Lung (tissue), 12 donors: ENCODE results near the gene AKAP6. TPM values are rescaled to one million over a fixed set of nuclear protein-coding genes. Genes with fewer than 3 reads are reported as not detected.

Experiments
- ATAC-seq: fragments of 200-7000 bp; cut with Tn5 transposase; one replicate; pipeline ENCODE4 v1.9.1; 2020; ENCODE audit warnings: moderate number of reproducible peaks; ENCODE audit not compliant: insufficient read depth, low FRiP score
- DNase-seq, 3 donors: peaks; one replicate each; pipeline ENCODE4 v3.0.0-alpha.2; 2013 to 2017
- H3K27ac ChIP-seq, 2 donors: one replicate each; pipeline ENCODE4 v1.5.1; 2013; ENCODE audit warnings: mild to moderate bottlenecking in 2 of 2, moderate library complexity in 2 of 2, control low read depth in 1 of 2, inconsistent platforms in 1 of 2, low read depth in 1 of 2, low read length in 1 of 2
- H3K27me3 ChIP-seq, 3 donors: one replicate each; pipeline ENCODE4 v1.5.1; 2013; ENCODE audit warnings: low read length in 2 of 3; ENCODE audit not compliant: control insufficient read depth in 3 of 3, insufficient read depth in 3 of 3
- H3K36me3 ChIP-seq, 4 donors: one replicate each; pipeline ENCODE4 v1.5.1; 2013; ENCODE audit warnings: low read length in 4 of 4, mild to moderate bottlenecking in 1 of 4, moderate library complexity in 1 of 4; ENCODE audit not compliant: control insufficient read depth in 4 of 4, insufficient read depth in 4 of 4
- H3K4me1 ChIP-seq, 5 donors: one replicate each; pipeline ENCODE4 v1.5.1; 2013; ENCODE audit warnings: low read length in 5 of 5, mild to moderate bottlenecking in 2 of 5, moderate library complexity in 1 of 5; ENCODE audit not compliant: control insufficient read depth in 5 of 5, insufficient read depth in 5 of 5
- H3K4me3 ChIP-seq: one replicate; pipeline ENCODE4 v1.5.1; 2013; ENCODE audit warnings: mild to moderate bottlenecking, control low read depth, moderate library complexity
- H3K9ac ChIP-seq, 2 donors: one replicate each; pipeline ENCODE4 v1.5.1; 2013; ENCODE audit warnings: low read length in 2 of 2, control low read depth in 1 of 2; ENCODE audit not compliant: insufficient read depth in 1 of 2
- H3K9me3 ChIP-seq, 4 donors: one replicate each; pipeline ENCODE4 v1.5.1; 2013; ENCODE audit warnings: low read length in 3 of 4, mild to moderate bottlenecking in 1 of 4, moderate library complexity in 1 of 4; ENCODE audit not compliant: control insufficient read depth in 4 of 4, insufficient read depth in 3 of 4
- WGBS, 2 donors: extraction: QIAGEN DNeasy Blood & Tissue Kit; methylation state at CpG; one replicate each; pipeline ENCODE4 v1.1.7; 2013; 5-methylcytosine and 5-hydroxymethylcytosine counted together
- polyA plus RNA-seq, 2 donors: library from polyadenylated mRNA; stranded (reverse); fragments of 200-250 nt; gene quantifications; one replicate each; pipeline ENCODE4 v1.2.1, GENCODE V29; 2013
- total RNA-seq, 2 donors: library from RNA; depleted of rRNA in 1 of 2; stranded (reverse); fragments of >200 nt in 1 of 2; gene quantifications; one replicate each; pipeline ENCODE4 v1.2.1, GENCODE V29; 2014 to 2021
- TF ChIP-seq, protein P1 (sequence below): IDR thresholded peaks from 2 replicates; pipeline ENCODE4 v1.5.1; 2012; ENCODE audit warnings: mild to moderate bottlenecking; ENCODE audit errors: control extremely low read depth, extremely low read depth
- donor health status: control.
- donor health status: control.
- donor health status: Bipolar disorder and iron deficiency.
- donor health status: healthy.
- donor health status: DM: yes; HTN: yes; CAD: no.

The AKAP6 gene
- total and polyA plus RNA-seq, 4 donors, result 1.5 to 27.1 (median 7.7) TPM

- ATAC-seq (no peak), DNase-seq (no peak)
- Histone ChIP-seq H3K9ac (no peak overlapping the region), H3K4me1 (no peaks in the 10 kb centered on the region), H3K9me3 (no peaks in the 10 kb centered on the region), H3K27ac (no peak overlapping the region), H3K36me3 (no peaks in the 10 kb centered on the region), H3K4me3 (no peak overlapping the region), H3K27me3 (no peaks in the 10 kb centered on the region)
- 63 to 67% methylated on average over 1 of the region's 1 CpG for WGBS, 2 donors
- TF ChIP-seq, protein P1, sequence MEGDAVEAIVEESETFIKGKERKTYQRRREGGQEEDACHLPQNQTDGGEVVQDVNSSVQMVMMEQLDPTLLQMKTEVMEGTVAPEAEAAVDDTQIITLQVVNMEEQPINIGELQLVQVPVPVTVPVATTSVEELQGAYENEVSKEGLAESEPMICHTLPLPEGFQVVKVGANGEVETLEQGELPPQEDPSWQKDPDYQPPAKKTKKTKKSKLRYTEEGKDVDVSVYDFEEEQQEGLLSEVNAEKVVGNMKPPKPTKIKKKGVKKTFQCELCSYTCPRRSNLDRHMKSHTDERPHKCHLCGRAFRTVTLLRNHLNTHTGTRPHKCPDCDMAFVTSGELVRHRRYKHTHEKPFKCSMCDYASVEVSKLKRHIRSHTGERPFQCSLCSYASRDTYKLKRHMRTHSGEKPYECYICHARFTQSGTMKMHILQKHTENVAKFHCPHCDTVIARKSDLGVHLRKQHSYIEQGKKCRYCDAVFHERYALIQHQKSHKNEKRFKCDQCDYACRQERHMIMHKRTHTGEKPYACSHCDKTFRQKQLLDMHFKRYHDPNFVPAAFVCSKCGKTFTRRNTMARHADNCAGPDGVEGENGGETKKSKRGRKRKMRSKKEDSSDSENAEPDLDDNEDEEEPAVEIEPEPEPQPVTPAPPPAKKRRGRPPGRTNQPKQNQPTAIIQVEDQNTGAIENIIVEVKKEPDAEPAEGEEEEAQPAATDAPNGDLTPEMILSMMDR, result no peak
Observed at GRCh38 chr14:32379447-32379846, 50.3 kb downstream of the AKAP6 start.

GRCh38 chr14:32381869-32382268, 52.8 kb downstream of the AKAP6 start:
- TF ChIP-seq, protein P1, result no peak
- no peak for ATAC-seq

GRCh38 chr14:32382704-32383103, 53.6 kb downstream of the AKAP6 start:
- Histone ChIP-seq H3K27ac (no peak overlapping the region), H3K9ac (no peak overlapping the region), H3K27me3 (no peaks in the 10 kb centered on the region), H3K9me3 (no peaks in the 10 kb centered on the region), H3K36me3 (no peaks in the 10 kb centered on the region), H3K4me3 (no peak overlapping the region), H3K4me1 (no peaks in the 10 kb centered on the region)
- ATAC-seq, result no peak
- TF ChIP-seq, protein P1, result no peak
- WGBS, 2 donors, result 91 to 93% methylated on average over 1 of the region's 1 CpG
- DNase-seq, result peak in 1 of 3 donors; percentile 21

More at GRCh38 chr14:32381869-32382268, 52.8 kb downstream of the AKAP6 start:
- no peaks in the 10 kb centered on the region for H3K4me1 ChIP-seq
- H3K9me3 ChIP-seq, result no peaks in the 10 kb centered on the region
- no peaks in the 10 kb centered on the region for H3K36me3 ChIP-seq
- WGBS, 2 donors, result 84 to 90% methylated on average over 2 of the region's 2 CpGs
- H3K9ac ChIP-seq, result no peak overlapping the region
- no peak for DNase-seq
- H3K4me3 ChIP-seq, result no peak overlapping the region
- no peak overlapping the region for H3K27ac ChIP-seq
- H3K27me3 ChIP-seq, result no peaks in the 10 kb centered on the region

GRCh38 chr14:32383364-32384009, 54.4 kb downstream of the AKAP6 start:
- 92 to 93% methylated on average over 3 of the region's 3 CpGs for WGBS, 2 donors
- no peak for ATAC-seq

More at GRCh38 chr14:32383364-32384009, 54.4 kb downstream of the AKAP6 start:
- no peak for DNase-seq
- H3K4me1 ChIP-seq, result no peaks in the 10 kb centered on the region
- H3K9ac ChIP-seq, result no peak overlapping the region
- no peak overlapping the region for H3K4me3 ChIP-seq
- no peaks in the 10 kb centered on the region for H3K9me3 ChIP-seq
- no peaks in the 10 kb centered on the region for H3K36me3 ChIP-seq
- TF ChIP-seq, protein P1, result no peak
- H3K27ac ChIP-seq, result no peak overlapping the region
- no peaks in the 10 kb centered on the region for H3K27me3 ChIP-seq
